Endothelial cell of umbilical vein (primary cell): Measurements from ENCODE around the gene CLIP4. TPM values are rescaled to one million over a fixed set of nuclear protein-coding genes. Genes with fewer than 3 reads are reported as not detected.

ENCODE experiments used
- BruUV-seq: library from RNA; stranded (reverse); fragments of 400-500 nt; replicated peaks from 2 replicates; lab custom pipeline; 2021; lab: Mats Ljungman, UMichigan
- CTCF ChIA-PET: fragments of 300-600, 350-600 bp; sonication (Branson Sonifier 250); formaldehyde crosslinking; loops from one replicate; lab custom pipeline; 2021; ENCODE audit warnings: antibody characterized with exemption, inconsistent platforms; lab: Charles Lee
- POLR2A ChIA-PET: fragments of 300-600, 350-600 bp; sonication (Branson Sonifier 250); formaldehyde crosslinking; loops from one replicate; lab custom pipeline; 2021; ENCODE audit warnings: antibody characterized with exemption, inconsistent platforms; lab: Charles Lee
- DNase-seq: peaks from one replicate; pipeline ENCODE4 v3.0.0-alpha.2; 2011; ENCODE audit warnings: low read depth, low spot score
- FAIRE-seq: peaks from 2 replicates; lab custom pipeline; 2011; peaks lifted over from hg19 to GRCh38; lab: Jason Lieb, UNC
- H2AFZ ChIP-seq: 2 replicates; pipeline ENCODE4 v1.6.0; 2012; ENCODE audit warnings: low read depth, low read length, control low read depth, inconsistent platforms
- H3K27ac ChIP-seq: 2 replicates; pipeline ENCODE4 v1.5.1; 2011; ENCODE audit warnings: low read depth, mild to moderate bottlenecking, control low read depth, low read length, moderate library complexity; ENCODE audit not compliant: insufficient read depth
- H3K27me3 ChIP-seq, 2 experiments: 2 replicates each; pipeline versions ENCODE4 v1.6.0 to v1.6.1; 2011; ENCODE audit warnings: low read length in 2 of 2, mixed read lengths in 1 of 2; ENCODE audit not compliant: control insufficient read depth in 2 of 2, insufficient read depth in 2 of 2
- H3K36me3 ChIP-seq, 2 experiments: 2 replicates in 1 of 2; 3 replicates in 1 of 2; pipeline ENCODE4 v1.5.1; 2011; ENCODE audit warnings: low read length in 2 of 2, mild to moderate bottlenecking in 1 of 2, moderate library complexity in 1 of 2; ENCODE audit not compliant: control insufficient read depth in 2 of 2, insufficient read depth in 2 of 2; ENCODE audit errors: extremely low read depth in 1 of 2
- H3K4me1 ChIP-seq: 3 replicates; pipeline ENCODE4 v1.5.1; 2011; ENCODE audit warnings: mild to moderate bottlenecking, low read length; ENCODE audit not compliant: control insufficient read depth, insufficient read depth; ENCODE audit errors: extremely low read depth
- H3K4me2 ChIP-seq: 2 replicates; pipeline ENCODE4 v1.6.1; 2011; ENCODE audit warnings: low read length, control low read depth, mixed read lengths; ENCODE audit not compliant: insufficient read depth
- H3K4me3 ChIP-seq, 3 experiments: fragments of 200-600 bp in 1 of 3; sonication (generic), shearing (Covaris generic) in 1 of 3; replicated peaks in 1 of 3; 2 replicates each; pipeline ENCODE4 v1.5.1; 2011 to 2016; ENCODE audit warnings: control low read depth in 3 of 3, low read length in 3 of 3, mild to moderate bottlenecking in 2 of 3, inconsistent platforms in 1 of 3, low read depth in 1 of 3, moderate library complexity in 1 of 3; ENCODE audit not compliant: insufficient read depth in 1 of 3
- H3K79me2 ChIP-seq: 2 replicates; pipeline ENCODE4 v1.6.0; 2012; ENCODE audit warnings: low read length, inconsistent platforms; ENCODE audit not compliant: control insufficient read depth, insufficient read depth
- H3K9ac ChIP-seq: replicated peaks from 2 replicates; pipeline ENCODE3; 2011; ENCODE audit warnings: low read length, control low read depth; ENCODE audit not compliant: insufficient read depth; ENCODE audit errors: extremely low read depth
- H3K9me1 ChIP-seq: replicated peaks from 3 replicates; pipeline ENCODE4 v1.6.0; 2011; ENCODE audit warnings: mild to moderate bottlenecking, low read length; ENCODE audit not compliant: control insufficient read depth, insufficient read depth; ENCODE audit errors: extremely low read depth
- H3K9me3 ChIP-seq: replicated peaks from 2 replicates; pipeline ENCODE4 v1.5.1; 2012; ENCODE audit warnings: low read length, inconsistent platforms; ENCODE audit not compliant: control insufficient read depth, insufficient read depth
- H4K20me1 ChIP-seq: replicated peaks from 2 replicates; pipeline ENCODE3; 2011; ENCODE audit warnings: mild to moderate bottlenecking, low read length; ENCODE audit not compliant: control insufficient read depth, insufficient read depth; ENCODE audit errors: extremely low read depth
- EZH2 ChIP-seq: IDR thresholded peaks from 2 replicates; pipeline ENCODE4 v1.6.1; 2012; ENCODE audit warnings: borderline replicate concordance, low read depth, mild to moderate bottlenecking, moderate library complexity, low read length, inconsistent platforms; ENCODE audit not compliant: severe bottlenecking
- FOS ChIP-seq: IDR thresholded peaks from 2 replicates; pipeline ENCODE4 v1.6.1; 2011; ENCODE audit warnings: mild to moderate bottlenecking, low read length, moderate library complexity, borderline replicate concordance; ENCODE audit not compliant: insufficient read depth
- GATA2 ChIP-seq: IDR thresholded peaks from 2 replicates; pipeline ENCODE4 v1.7.0; 2011; ENCODE audit warnings: low read depth, mild to moderate bottlenecking, moderate library complexity, mixed read lengths, low read length; ENCODE audit not compliant: insufficient read length, insufficient read depth
- JUN ChIP-seq: IDR thresholded peaks from 2 replicates; pipeline ENCODE4 v1.6.1; 2011; ENCODE audit warnings: borderline replicate concordance, low read depth; ENCODE audit not compliant: insufficient read length, insufficient read depth
- MAX ChIP-seq: IDR thresholded peaks from 2 replicates; pipeline ENCODE4 v1.6.1; 2011; ENCODE audit not compliant: insufficient read depth, insufficient read length
- MYC ChIP-seq: IDR thresholded peaks from one replicate; pipeline ENCODE4 v1.6.1; 2011; ENCODE audit warnings: mild to moderate bottlenecking, low read depth, low read length
- POLR2A ChIP-seq: IDR thresholded peaks from 2 replicates; pipeline ENCODE4 v1.6.1; 2012; ENCODE audit warnings: low read depth, mild to moderate bottlenecking, control low read depth, low read length
- POLR2AphosphoS5 ChIP-seq: IDR thresholded peaks from 2 replicates; pipeline ENCODE4 v1.6.1; 2012; ENCODE audit warnings: low read depth, mild to moderate bottlenecking, control low read depth, low read length, moderate library complexity; ENCODE audit not compliant: insufficient read depth
- dilution Hi-C: fragments of 300-500 bp; cut with MboI; formaldehyde crosslinking; loops from one replicate; pipeline ENCODE4 v1.15.0; 2019; ENCODE audit warnings: low sequenced_read_pairs; ENCODE audit not compliant: extremely low pct_ligation_motif_present
- intact Hi-C: fragments of 100-400 bp; cut with micrococcal nuclease; formaldehyde crosslinking; loops from one replicate; pipeline ENCODE4 v1.10.0; 2022
- polyA plus RNA-seq, 4 experiments: library from polyadenylated mRNA; depleted of rRNA in 3 of 4; stranded (reverse) in 3 of 4; unstranded in 1 of 4; fragments of >200 nt; gene quantifications; 2 replicates each; pipeline versions ENCODE4 v1.2.1 to v1.2.3, GENCODE V29; 2011 to 2012; ENCODE audit warnings: missing spikeins in 1 of 4
- total RNA-seq: library from RNA; stranded (reverse); gene quantifications from 2 replicates; pipeline ENCODE4 v1.2.3, GENCODE V29; 2021
- TF ChIP-seq, protein P1 (sequence below), 2 donors: IDR thresholded peaks; 1 replicate in 1 of 2; 2 replicates in 1 of 2; pipeline ENCODE4 v1.5.1; 2011; ENCODE audit warnings: low read length in 2 of 2, mild to moderate bottlenecking in 2 of 2, moderate library complexity in 2 of 2, control low read depth in 1 of 2, inconsistent platforms in 1 of 2, low read depth in 1 of 2; ENCODE audit not compliant: insufficient read depth in 1 of 2; ENCODE audit errors: extremely low read depth in 1 of 2

Gene CLIP4
- total and polyA plus RNA-seq, 2 donors (not counting 3 experiments of a cell fraction or from before 2014, with no cell fraction given) = 9.2 to 24.0 TPM

DNA sequence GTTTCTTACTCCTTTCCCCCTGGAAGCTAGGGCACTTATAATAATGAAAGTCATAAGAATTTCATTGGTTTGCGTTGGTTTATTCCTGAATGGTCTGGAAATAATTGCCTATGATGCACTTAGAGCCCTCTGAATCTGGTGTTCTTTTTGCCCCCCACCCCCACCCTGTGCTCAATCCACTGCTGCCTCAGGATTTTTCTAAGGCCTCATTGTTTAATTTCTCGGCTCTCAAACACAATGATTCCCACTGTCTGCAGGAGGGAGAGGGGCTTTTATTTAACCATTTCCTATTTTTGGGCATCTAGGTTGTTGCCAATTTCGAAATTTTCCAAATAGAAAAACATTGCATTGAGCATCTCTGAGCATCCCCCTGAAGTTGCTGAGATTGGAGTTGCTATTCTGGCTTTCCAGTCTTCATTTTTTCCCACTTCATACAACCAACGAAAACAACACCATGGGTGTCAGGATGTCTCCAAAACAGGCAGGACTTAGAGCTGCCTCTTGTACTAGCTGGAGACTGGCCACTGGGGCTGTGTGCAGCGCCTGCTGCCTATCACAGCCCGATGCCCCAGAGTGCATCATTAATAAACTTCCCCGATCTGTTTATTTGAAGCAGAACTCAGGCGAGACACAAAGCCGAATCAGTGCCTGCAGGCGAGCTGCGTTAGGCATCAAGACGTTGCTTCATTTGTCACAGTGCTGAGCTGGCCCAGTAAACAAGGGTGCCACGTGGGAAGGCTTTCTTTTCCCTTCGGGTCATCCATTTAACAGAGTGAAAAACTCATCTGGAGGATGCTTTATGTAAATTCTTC is 39.1 kb upstream of the CLIP4 start:
- FAIRE-seq (no peak), DNase-seq (no peak)
- no peak overlapping the region for H3K4me2 ChIP-seq

More for the DNA sequence above, 39.1 kb upstream of the CLIP4 start:
- Histone ChIP-seq H3K9me1 (no peaks in the 10 kb centered on the region), H3K36me3 (no peaks in the 10 kb centered on the region), H3K4me1 (no peaks in the 10 kb centered on the region), H3K79me2 (no peaks in the 10 kb centered on the region), H3K27ac (no peak overlapping the region), H3K27me3 (peaks cover 0 to 5% of the 10 kb centered on the region in 2 experiments), H3K9me3 (no peaks in the 10 kb centered on the region), H3K4me3 (no peak overlapping the region), H3K9ac (no peak overlapping the region), H2AFZ (no peak overlapping the region), H4K20me1 (no peaks in the 10 kb centered on the region)
- TF ChIP-seq EZH2 (no peak), MAX (no peak), POLR2A (no peak), MYC (no peak), JUN (no peak), POLR2AphosphoS5 (no peak), GATA2 (no peak), FOS (no peak)
- TF ChIP-seq, protein P1, sequence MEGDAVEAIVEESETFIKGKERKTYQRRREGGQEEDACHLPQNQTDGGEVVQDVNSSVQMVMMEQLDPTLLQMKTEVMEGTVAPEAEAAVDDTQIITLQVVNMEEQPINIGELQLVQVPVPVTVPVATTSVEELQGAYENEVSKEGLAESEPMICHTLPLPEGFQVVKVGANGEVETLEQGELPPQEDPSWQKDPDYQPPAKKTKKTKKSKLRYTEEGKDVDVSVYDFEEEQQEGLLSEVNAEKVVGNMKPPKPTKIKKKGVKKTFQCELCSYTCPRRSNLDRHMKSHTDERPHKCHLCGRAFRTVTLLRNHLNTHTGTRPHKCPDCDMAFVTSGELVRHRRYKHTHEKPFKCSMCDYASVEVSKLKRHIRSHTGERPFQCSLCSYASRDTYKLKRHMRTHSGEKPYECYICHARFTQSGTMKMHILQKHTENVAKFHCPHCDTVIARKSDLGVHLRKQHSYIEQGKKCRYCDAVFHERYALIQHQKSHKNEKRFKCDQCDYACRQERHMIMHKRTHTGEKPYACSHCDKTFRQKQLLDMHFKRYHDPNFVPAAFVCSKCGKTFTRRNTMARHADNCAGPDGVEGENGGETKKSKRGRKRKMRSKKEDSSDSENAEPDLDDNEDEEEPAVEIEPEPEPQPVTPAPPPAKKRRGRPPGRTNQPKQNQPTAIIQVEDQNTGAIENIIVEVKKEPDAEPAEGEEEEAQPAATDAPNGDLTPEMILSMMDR (IDR thresholded peaks at IDR 0.05; ENCODE audit: extremely low read depth in 1 of 2, insufficient read depth in 1 of 2, low read depth in 1 of 2, low read length in 2 of 2) = no peak
- intact Hi-C loops = no loop called here
- ChIA-PET CTCF (interaction anchor here (1.3 to 1.5 kb wide), 3 partner anchors 22 to 40 kb away, joined by 3 read pairs; no protein-coding TSS in a partner anchor), POLR2A (no interaction called here)
- dilution Hi-C loops = no loop called here
- no TSS peak for BruUV-seq
